GM18505 (cell line): ENCODE results near the gene HSBP1L1.
A peak's percentile ranks its signal among the peaks of the same experiment; 100 is the strongest.

Source experiments
- ATAC-seq: cut with Tn5 transposase; IDR thresholded peaks from one replicate; pipeline ENCODE4 v1.9.1; 2021; ENCODE audit not compliant: unreplicated experiment
- POLR2A ChIP-seq: IDR thresholded peaks from 4 replicates; pipeline ENCODE4 v1.6.1; 2011; ENCODE audit warnings: borderline replicate concordance; ENCODE audit not compliant: insufficient read depth, insufficient read length; ENCODE audit errors: extremely low read depth

Gene HSBP1L1

DNA sequence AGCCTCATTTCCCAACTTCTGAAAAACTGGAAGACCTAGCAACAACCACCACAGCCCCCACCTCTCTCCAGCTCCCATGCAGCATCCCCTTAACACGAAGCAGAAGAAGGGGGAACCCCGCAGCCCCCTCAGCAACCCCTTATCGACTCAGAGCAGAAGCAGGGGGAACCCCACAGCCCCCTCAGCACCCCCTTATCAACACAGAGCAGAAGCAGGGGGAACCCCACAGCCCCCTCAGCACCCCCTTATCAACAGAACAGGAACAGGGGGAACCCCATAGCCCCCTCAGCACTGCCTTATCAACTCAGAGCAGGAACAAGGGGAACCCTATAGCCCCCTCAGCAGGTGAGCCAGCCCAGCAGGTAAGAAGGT is 19.7 kb upstream of the HSBP1L1 start:
- ATAC-seq: no peak
- no peak for TF ChIP-seq POLR2A

DNA sequence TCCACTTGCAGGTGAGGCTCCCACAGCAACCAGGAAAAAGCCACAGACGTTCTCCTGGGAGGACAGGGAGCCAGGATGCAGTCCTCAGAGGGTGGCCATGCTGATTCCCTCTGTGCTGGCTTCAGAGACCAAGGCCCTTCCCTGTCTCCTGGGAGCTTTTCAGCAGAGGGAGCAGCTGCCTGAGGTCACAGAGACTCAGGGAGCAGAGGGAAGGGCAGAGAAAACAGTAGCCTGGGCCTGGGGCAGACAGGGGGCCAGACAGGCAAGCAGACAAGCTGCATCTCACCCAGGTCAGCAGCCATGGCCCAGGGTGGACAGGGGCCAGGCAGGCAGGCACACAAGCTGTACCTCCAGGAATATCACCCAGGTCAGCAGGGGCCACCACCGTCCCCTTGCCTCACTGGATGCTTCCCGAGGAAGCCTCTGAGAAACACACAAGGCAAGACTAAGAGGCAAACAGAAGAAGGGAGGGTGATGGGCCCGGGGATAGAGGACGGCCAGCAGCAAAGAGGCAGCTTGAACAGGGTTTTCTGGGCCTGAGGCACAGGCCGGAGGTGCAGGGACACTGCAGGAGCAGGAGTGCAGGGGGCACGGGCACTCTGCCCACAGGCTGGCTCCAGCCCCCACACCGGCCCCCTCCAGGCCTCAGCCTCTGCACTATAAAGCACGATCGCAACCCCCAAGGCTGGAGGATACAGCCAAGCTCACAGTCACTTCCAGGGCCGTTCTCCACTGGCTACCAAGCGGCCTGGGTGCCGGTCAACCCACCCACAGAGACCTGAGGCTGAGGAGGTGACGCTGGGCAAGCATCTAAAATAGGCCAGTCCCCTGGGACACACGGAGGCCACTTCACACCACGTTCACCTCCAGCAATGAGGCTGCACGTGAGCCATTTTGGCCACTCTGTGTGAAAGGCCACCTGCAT is 19.1 kb upstream of the HSBP1L1 start:
- TF ChIP-seq POLR2A: no peak
- no peak for ATAC-seq

GRCh38 chr18:79947054-79947755 is 17.2 kb upstream of the HSBP1L1 start:
- ATAC-seq: no peak
- TF ChIP-seq POLR2A: no peak

- ATAC-seq: no peak
- TF ChIP-seq POLR2A: no peak
Observed at GRCh38 chr18:79947881-79948610, 16.4 kb upstream of the HSBP1L1 start.

GRCh38 chr18:79948719-79949411 is 15.6 kb upstream of the HSBP1L1 start:
- no peak for ATAC-seq
- TF ChIP-seq POLR2A: no peak

GRCh38 chr18:79949697-79950487 is 14.6 kb upstream of the HSBP1L1 start:
- no peak for ATAC-seq
- no peak for TF ChIP-seq POLR2A

GRCh38 chr18:79950515-79951341 is 13.7 kb upstream of the HSBP1L1 start:
- peak; percentile 36 for ATAC-seq
- TF ChIP-seq POLR2A: no peak

DNA sequence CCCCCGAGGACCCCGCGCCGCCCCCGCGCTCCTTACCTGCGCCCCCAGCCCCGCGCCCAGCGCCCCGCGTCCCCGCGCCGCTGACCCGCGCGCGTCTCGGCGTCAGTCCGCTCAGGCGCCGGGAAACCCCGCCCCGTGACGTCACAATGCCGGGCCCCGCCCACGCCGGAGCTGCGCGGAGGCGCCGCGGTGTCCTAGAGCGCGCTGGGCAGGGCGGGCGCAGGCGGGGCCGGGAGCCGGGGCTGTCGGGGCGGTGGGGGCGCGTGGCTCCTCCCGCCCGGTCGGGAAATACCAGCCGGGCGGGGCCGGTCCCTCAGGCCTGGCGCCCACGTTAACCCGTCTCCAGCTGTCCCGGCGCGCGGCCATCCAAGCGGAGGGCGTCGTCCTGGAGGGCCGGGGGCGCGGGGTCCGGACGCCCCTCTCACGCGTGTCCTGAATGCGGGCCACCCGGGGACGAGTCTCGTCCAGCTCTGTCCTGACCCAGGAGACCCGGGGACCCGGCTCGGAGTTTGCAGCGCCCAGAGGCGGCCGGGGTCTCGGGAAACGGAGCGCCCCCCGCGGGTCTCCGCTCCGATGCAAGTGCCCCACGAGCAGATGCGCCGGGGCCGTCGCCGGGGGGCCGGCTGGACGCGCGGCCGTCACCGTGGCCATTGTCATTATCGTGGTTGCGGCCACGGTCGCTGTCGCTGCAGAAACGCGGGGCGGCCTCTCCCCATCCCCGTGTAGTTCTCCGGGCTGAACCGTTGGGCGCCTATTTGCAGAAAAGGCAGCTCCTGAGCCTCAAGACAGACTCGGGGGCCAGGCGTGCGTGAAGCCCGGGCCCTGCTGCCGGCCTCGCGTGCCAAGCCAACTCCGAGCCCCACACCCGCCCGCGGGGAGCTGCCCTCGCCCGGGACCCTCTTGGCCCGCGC is 12.6 kb upstream of the HSBP1L1 start, which contains the start of gene SLC66A2:
TSS of gene SLC66A2 (minus strand) at position 109 of the 911 bp plus-strand sequence. CDS start 727 bp downstream, outside the sequence.
- ATAC-seq: peak; percentile 85
- peak; percentile 46 for TF ChIP-seq POLR2A

- no peak for TF ChIP-seq POLR2A
- no peak for ATAC-seq
Observed at GRCh38 chr18:79952456-79952995, 11.9 kb upstream of the HSBP1L1 start.

GRCh38 chr18:79952996-79953559 is 11.4 kb upstream of the HSBP1L1 start:
- no peak for TF ChIP-seq POLR2A
- ATAC-seq: no peak
